Measurements from ENCODE around the gene SYT9. TPM values are rescaled to one million over a fixed set of nuclear protein-coding genes. Genes with fewer than 3 reads are reported as not detected.
"Not testable (repeated sequence)": the region's sequence is repeated elsewhere in the genome, so short reads cannot be mapped to it uniquely, and the experiment has no call there.

The SYT9 gene
- polyA plus RNA-seq, 1 donor = 0.27 TPM

- DNase-seq = peak; percentile 77
Observed at GRCh38 chr11:7511401-7511800, 259.7 kb downstream of the SYT9 start.

GRCh38 chr11:7512525-7513233, 261.0 kb downstream of the SYT9 start:
- peak; percentile 45 for DNase-seq

GRCh38 chr11:7513234-7514098, 261.8 kb downstream of the SYT9 start, which contains the start of gene PPFIBP2:
Gene PPFIBP2, plus strand, starts transcription at chr11:7513999. Its CDS starts 35,477 bp downstream, at chr11:7549476.
- DNase-seq = peak; percentile 80

GRCh38 chr11:7514099-7514591, 262.4 kb downstream of the SYT9 start:
- DNase-seq = no peak

GRCh38 chr11:7515447-7515886, 263.8 kb downstream of the SYT9 start:
- DNase-seq = no peak

- DNase-seq = no peak
Observed at GRCh38 chr11:7516475-7516874, 264.8 kb downstream of the SYT9 start.

GRCh38 chr11:7517743-7518142, 266.0 kb downstream of the SYT9 start:
- DNase-seq = not testable (repeated sequence)

Other genes starting within 250 kb of the SYT9 start
- gene ZNF214, start 231.6 kb upstream of the SYT9 start, polyA plus RNA-seq (ENCODE audit: insufficient read length) = 1.5 TPM
- gene NLRP14, start 231.4 kb upstream of the SYT9 start, polyA plus RNA-seq (ENCODE audit: insufficient read length) = not detected
- not detected for gene RBMXL2, start 162.9 kb upstream of the SYT9 start, polyA plus RNA-seq (ENCODE audit: insufficient read length)
- gene OLFML1, start 233.6 kb downstream of the SYT9 start, polyA plus RNA-seq (ENCODE audit: insufficient read length) = 40.9 TPM

All from hindlimb muscle (tissue), 1 donor.